Limb (tissue), 2 donors: ENCODE results near the gene MS4A6E.

Experiments
- DNase-seq, 2 donors: peaks; one replicate each; pipeline ENCODE4 v3.0.0-alpha.2; 2016; ENCODE audit errors: extremely low spot score in 2 of 2

The MS4A6E gene

DNA sequence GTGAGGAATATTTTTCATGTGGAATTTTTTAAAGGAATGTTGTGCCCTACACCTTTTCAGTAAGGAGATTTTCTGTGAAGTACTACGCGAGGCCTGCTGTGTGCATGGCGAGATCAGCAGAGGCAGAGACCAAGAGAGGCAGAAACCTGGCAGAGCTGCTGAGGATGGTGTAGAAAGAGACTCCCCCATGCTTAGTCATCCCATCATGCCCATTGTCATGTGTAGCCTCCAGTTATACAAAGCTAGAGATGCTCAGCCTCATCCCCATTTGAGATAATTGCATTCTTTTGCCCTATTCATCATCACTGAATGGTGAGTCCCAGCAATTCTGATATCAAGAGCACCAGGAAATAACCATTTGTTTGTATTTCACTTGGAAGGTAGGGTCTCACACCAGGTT lies 48.3 kb downstream of the MS4A6E start:
- no peak for DNase-seq

DNA sequence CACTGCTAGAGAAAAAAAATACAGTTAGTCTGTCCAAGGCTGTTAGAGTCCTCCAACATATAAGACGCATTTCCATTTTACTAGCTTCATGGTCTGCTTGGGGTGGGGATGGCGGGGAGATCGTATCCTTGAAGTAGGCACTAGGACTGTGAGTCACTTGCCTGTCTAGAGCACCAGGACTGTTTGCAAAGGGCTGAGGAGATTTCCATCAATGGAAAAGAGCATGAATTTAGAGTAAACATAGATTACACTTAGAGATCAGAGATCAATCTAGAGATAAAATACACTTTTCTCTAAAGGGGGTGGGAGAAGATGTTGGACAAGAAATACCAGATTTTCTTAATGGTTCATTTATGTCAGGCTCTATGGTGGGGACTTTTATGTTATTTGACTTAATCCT lies 49.5 kb downstream of the MS4A6E start:
- no peak for DNase-seq

DNA sequence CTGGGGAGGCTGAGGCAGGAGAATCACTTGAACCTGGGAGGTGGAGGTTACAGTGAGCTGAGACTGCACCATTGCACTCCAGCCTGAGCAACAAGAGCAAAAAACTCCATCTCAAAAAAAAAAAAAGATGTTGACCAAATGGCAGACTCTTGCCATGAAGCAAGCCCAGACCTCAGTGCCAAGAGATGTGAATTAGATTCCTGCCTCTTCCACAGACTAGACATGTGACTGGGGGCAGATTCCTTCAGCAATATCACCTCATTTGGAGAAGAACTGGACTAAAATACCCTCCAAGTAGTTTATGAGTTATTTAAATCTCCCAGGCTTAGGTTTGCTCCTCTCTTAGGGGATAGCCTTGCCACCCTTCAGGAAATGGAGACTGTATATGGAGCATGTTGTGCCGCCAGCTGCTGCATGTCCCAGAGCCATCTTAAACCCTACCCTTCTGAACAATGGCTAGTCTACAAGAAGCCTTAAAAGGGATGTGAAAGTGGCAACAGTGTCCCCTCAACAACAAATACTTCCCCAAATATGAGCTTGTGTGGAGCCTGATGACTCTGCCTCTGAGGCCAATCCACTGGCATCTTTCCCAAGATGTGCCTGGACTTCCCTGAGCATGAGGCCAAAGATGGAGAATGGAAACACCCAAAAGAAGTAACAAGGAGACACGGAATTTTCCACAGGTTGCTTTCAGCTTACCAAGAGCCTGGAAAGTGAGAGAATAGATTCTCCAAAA lies 50.5 kb downstream of the MS4A6E start:
- DNase-seq: no peak

DNA sequence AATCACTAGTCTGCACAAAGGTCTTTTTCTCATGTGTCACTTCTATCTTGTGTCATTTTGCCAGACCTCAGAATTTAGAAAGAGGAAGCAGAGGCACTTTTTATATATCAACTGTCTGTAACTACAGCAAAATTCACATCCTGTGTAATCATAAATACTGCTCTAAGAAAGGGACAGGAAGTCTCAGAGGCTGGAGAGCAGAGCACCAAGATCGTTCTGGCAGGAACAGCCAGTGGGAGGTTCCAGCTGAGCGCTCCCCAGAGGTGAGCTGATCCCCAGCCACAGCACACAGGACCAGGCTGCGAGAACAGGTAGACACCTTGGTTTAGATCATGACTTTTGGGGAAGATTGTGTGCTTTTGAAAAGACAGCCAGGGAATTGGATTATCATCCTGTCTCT lies 51.3 kb downstream of the MS4A6E start, which contains the start of gene MS4A7:
TSS of gene MS4A7 (plus strand) at position 179 of the 400 bp plus-strand sequence. CDS start 4,610 bp downstream, outside the sequence.
- no peak for DNase-seq

DNA sequence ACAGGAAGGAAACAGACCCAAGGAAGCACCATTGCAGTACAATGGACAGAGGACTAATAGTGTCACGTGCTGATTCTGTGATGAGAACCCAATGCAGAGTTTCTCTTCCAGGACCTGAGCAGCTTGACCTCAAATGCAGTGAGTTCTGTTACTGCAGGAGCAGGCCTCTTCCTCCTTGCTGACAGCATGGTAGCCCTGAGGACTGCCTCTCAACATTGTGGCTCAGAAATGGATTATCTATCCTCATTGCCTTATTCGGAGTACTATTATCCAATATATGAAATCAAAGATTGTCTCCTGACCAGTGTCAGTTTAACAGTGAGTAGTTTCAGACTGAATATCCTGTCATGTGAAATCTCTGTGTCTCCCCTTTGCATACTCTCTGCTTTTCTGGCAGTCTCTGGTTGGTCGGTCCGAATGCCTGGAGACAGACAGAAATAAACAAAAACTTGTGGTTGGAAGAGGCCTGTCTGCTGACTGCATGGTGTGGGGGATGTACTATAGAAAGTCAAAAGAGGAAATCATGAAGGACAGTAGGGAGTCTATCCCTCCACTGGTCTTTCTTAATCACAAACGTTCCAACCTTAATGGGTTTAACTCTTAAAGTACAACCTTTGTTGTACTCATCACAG lies 62.3 kb downstream of the MS4A6E start:
- DNase-seq: no peak

DNA sequence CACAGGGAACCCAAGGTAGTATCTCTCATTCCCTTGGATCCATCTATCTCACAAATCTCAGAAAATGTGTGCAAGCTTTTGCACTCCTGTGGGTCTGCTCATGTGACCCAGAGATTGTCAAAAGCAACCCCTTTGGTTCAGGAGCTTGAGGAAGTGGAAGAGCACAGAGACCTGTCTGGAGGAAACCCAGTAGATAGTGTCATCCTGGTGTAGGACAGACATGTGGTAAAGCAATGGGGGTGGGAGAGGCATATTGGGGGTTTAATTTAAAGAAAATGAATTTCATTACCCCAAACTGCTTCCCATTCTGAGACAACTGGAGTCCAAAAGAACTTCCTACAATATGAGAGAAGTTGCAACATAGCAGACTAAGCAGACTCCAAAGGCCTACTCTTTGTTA lies 63.4 kb downstream of the MS4A6E start:
- DNase-seq: no peak
